NCI-H2107 treated with DMSO at 0.1 percent for 48 hours (cell line): Measurements from ENCODE around the gene FAM184B.
"Not testable (repeated sequence)": the region's sequence is repeated elsewhere in the genome, so short reads cannot be mapped to it uniquely, and the experiment has no call there.

ENCODE experiments used
- DNase-seq: peaks from one replicate; lab custom pipeline; 2025; ENCODE audit not compliant: unreplicated experiment; lab: John Stamatoyannopoulos, UW

FAM184B gene

DNA sequence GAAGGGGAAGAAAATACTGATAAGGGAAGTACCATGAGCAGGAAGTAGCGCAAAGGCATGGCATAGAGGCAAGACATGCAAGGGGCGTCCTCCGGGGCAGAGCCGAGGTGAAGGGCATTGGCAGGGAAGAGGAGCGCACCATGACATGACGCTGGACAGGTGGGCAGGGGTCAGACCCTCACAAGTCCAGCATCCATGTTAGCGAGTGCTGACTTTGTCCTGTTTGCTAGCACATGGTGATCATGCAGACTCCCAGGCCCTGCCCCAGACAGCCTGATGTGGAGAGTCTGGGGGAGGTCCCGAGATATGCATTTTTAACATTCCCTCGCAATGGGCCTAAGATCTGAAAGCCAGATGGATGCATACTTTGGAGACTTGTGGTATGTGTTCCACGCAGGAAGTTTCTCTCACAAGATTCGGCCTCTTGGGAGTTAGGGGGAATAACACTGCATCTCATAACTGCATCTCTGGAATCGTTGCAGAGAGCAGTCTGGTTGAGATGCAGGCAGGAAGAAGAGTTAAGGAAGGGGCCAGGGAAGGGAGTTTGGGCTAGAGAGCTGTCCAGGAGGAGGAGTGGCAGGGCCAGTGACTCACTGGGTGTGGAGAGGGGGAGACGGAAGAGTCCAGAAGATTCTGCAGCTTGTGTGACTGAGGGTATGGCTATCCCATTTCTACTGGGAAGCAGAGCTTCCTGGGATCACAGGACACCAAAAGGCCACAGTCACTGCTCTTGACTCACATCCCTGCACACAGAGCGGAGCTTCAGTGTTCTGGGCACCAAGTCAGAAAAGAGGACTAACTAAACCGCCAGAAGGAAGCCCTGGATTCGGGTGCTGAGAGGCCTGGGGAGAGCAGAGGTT is 59.7 kb downstream of the FAM184B start:
- no peak for DNase-seq

DNA sequence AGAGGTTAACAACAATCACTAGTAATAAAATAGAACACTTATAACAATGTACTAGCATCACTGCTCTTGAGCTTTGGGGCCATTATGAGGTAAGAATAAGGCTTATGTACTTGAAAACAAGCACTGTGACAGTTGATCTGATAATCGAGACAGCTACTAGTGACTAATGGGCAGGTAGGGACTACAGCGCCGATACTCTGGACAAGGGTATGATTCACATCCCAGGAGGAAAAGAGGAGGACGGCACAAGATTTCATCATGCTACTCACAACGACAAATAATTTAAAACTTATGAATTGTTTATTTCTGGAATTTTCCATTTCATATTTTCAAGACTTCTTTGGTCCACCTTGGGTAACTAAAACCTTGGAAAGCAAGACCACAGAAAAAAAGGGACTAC is 62.3 kb downstream of the FAM184B start:
- DNase-seq, result no peak

DNA sequence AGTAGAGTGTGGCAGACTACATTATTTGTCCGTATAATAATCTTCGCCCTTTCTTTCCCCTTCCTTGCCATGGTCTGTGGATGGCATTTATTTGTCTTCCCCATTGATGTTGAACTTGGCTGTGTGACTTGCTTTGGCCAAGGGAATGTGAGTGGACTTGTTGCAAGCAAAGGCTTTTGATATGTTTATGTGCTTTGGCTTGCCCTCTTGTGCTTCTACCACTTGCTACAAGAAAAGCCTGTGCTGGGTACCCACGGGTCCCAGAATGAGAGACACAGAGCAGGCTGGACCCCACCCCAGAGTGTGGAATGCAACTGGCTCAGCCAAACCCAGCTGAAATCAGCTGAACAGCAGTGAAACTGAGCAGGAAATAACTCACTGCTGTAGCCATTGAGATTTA is 63.0 kb downstream of the FAM184B start:
- no peak for DNase-seq

DNA sequence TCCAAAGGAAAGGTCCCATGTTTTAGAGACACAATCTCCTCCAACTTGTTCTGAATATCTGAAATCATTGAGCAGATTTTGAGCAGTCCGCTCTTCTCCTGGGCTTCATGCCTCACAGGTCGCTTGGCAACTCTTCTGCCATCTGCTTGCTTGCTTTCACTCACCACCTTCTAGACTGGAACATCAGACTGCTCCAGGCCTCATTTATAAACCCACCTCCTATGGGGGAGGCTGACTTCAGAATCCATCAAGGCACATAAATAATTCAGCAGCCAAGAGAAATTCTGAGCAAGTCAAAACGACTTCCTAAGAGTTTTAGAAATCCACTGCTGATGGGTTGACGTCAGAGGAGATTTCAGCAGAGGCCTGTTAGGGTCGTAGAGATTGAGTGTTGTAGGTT is 64.1 kb downstream of the FAM184B start:
- no peak for DNase-seq

DNA sequence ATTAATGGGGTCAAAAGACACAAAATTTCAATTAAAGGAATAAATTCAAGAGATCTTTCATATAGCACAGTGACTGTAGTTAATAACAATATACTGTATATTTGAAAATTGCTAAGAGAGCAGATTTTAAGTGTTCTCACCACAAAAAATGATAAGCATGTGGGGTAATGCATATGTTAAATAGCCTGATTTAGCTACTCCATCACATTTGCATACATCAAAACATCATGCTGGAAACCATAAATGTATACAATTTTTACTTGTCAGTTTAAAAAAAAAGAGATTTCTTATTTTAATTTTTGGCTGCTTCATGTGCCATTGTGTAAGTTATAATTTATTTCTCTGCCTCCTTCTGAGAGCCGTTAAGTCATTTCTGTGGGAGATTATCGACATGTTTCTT is 65.9 kb downstream of the FAM184B start:
- DNase-seq, result no peak

DNA sequence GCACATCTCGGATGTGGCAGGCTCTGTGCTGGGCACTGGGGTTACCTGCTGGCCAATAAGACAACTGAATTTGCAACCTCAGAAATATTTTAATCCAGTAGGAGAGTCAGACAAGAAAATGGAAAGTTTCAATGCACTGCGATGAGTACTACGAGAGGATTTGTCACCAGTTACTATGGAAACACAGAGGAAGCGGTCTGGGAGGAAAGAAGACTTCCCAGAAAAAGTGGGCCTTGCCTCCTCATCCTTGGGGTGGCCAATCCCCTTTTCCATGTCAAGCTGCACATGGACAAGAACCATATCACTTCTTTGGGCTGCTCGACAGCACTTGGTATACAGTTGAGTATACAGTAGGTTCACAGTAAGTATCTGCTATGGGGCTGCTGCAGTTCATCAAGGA is 67.6 kb downstream of the FAM184B start:
- no peak for DNase-seq

DNA sequence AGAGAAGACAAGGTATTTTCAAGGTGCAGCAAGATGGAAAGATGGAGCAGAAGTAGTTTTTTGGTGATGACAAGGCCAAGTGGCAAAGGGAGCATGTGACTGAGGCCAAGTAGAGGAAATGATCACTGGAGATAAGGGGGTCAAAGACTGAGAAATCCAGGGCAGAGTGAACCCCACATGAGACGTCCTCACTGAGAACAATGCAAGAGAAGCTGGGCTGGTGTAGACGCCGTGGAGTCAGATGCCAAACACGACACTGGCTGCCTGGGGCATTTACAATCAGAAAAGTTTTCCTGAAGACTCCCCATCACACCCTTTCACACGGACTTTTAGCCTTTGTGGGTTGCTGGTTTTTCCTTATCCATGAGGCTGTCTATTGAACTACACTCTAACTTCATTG is 69.3 kb downstream of the FAM184B start:
- no peak for DNase-seq

DNA sequence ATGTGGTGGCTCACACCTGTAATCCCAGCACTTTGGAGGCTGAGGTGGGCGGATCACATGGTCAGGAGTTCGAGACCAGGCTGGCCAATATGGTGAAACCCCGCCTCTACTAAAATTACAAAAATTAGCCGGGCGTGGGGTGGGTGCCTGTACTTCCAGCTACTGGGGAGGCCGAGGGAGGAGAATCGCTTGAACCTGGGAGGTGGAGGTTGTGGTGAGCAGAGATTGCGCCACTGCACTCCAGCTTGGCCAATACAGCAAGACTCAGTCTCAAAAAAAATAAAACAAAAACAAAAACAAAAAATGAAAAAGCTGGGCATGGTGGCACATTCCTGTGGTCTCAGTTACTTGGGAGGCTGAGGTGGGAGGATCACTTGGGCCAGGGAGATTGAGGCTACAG is 70.2 kb downstream of the FAM184B start:
- not testable (repeated sequence) for DNase-seq

DNA sequence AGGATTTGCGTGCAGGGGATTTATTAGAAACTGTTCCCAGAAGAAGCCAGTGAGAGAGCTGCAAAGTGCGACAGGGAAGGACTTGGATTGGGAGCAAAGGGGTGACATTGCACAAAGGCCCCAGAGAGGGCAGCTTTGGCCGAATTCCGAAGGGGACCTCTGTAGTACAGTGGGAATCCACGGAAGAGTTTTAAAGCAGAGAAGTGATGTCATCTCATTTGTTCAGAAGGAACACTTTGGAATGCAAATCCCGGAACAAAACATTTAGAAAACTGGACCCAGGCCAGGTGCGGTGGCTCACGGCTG is 71.7 kb downstream of the FAM184B start:
- DNase-seq, result peak; percentile 0

DNA sequence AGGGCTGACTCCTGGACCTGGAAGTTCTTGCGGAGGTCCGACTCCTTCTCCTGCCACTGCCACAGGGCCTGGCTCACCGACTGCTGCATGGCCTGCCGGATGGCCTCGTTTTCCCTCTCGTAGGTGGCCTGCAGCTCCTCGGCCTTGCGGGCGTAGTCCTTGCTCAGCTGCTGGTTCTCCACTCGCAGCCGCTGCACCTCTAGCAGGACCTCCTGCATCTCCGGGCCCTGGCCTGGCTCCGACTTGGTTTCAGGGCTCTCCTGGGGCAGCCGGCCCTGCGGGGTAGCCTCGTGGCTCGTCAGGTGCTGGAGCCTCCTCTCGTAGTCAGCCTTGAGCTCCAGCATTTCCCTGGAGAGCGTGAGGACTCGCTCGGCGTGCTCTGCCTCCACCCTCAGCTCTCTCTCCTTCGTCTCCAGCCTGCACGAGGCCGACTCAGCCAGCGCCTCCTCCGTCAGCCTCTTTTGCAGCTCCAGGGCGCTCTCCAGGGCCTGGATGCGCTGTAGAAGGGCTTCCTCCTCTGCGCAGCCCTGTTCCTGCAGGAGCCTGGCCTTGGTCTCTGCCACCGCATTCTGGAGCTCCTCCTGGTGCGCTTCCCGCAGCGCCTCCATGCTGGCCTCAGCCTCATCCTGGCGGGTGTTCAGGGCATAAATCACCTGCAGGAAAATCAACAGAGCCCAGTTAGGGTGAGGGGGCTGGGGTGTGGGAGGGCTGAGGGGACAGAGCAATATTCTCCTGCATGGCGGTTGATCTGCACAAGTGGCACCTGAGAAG is 72.2 kb downstream of the FAM184B start:
- DNase-seq, result no peak

DNA sequence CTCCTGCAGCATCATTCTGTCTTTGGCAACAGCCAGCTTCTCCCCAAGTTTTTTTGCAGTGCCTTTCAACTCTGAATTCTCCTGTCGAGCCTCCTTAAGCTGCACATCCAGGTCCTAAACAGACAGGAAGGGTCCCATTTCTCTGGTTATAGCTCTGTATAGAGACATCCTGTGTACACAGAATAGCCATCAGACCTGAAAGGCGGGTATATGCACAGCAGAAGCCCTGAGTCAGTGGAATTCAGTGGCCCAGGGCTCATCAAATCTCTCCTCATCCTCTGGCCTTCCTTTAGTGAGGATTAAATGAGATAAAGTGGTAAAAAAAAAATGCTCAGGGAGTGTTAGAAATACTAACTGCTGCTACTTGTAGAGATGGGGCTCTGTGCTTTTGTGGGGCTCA is 73.8 kb downstream of the FAM184B start:
- DNase-seq, result no peak

DNA sequence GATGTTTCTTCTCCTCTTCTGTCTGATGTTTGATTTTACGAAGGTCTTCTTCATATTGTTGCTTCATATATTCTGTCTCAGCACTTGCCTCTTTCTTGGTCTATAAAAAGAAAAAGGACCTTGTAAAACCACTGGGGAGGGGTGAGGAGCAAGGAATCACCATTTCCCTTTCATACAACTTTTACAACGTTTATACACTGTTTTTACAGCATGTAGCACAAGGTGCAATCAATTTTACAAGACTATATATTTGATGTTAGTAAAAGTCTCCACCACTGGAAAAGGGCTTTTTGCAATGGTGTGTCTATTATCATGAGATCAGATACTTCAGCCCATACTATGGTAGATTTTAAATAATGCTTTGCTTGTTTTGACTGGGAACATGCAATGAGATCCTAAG is 76.3 kb downstream of the FAM184B start:
- no peak for DNase-seq

DNA sequence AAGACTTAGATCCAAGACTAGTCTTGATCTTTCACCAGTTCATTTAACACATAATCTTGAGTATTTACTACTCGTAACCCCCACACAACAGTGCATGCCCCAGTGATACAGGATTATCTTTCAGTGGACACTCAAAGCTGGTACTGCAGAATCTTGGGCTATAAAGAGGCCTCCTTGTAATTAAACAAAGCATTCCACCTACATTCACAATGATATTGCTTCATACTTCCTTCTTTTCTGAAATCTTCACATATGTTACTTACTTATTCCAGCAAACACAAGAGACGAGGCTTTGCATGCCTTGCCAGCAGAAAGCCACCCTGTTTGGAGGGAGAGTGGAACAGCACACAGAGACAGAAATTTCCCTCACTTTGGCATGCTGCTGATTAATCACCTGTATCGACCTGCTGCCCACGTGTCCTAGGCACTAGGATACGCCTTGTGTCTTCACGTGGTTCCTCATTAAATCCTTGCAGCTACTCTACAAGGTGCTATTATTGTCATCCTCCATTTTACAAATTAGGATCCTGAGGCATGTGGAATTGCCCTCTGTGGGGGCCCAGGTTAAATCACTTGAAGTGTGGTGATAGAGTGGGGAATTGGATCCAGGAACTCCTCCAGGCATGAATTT is 77.3 kb downstream of the FAM184B start:
- no peak for DNase-seq

DNA sequence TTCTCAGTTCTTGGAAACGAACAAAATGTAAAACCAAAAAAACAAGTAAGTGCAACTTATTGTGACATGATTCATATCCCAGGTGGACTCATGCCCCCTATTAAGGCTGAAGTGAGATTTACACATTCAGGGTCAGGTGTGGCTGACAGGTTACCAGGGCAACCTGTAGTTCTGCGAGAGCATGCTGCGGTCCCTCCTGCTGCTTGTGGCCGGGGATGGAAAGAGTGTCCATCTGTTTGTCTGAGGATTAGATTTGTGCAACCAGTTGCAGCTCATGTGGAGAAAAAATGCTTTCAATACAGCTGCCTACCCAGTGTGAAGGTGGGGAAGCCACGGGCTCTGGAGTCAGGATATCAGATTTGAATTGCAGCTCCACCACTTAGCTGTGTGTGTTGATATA is 78.8 kb downstream of the FAM184B start:
- no peak for DNase-seq

DNA sequence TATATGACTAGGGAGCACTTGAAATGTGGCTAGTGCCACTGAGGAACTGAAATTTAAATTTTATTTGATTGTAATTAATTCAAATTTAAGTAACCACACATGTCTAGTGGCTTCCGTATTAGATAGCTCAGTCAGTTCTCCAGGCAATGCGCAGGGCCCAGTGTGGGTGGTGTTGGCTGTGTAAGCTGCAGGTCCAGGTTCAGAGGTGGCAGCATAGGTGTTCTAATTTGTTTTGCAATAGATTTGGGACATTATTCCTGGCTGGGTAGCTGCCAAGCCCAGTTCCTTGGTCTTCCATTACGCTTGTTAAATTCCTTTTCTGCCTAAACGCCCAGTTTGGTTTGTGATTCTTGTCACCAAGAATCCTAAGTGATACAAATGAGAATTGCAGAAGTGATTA is 79.5 kb downstream of the FAM184B start:
- no peak for DNase-seq

DNA sequence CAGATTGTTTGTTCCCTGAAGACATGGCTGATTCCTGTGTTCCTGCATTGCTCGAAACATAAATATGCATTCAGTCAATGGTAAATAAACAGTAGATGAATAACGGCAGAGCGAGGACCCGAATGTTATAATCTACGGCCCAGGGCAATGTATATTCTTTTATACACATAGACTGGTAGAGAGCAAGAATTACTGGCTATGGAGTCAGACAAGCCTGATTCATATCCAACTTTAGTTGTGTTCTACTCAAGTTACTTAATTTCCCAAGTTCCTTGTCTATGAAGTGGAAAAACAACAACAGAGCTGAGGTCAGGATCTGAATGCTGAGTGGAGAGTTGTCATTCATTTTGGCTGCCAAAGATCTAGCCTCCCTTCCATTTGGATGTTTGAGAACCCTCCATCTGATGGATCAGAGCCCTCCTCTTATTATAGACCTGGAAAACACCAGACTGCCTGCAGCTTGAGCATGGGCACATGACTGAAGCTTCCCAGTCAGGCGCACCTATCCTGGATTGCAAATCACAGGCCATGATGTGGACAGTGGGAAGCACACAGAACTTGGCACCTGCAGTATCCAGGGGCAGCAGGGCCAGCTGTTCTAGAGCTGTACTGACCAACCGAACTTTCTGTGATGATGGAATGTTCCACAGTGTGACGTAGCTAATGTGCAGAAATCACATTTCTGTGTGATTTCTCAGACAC is 80.1 kb downstream of the FAM184B start:
- DNase-seq, result no peak

DNA sequence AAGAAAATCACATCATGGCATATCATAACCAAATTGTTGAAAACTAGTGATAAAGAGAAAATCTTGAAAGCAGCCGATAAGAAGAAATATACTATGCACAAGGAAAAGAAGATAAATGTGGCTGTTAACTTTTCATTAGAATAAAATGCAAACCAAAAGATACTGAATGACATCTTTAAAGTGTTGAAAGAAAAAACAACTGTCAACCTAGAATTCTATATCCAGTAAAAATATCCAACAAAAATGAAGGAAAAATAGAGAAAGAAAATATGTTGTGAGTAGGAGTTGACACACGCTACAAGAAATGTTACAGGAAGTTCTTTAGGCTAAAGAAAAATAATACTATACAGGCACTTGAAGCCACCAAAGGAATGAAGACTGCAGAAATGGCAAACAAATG is 82.0 kb downstream of the FAM184B start:
- DNase-seq, result no peak

DNA sequence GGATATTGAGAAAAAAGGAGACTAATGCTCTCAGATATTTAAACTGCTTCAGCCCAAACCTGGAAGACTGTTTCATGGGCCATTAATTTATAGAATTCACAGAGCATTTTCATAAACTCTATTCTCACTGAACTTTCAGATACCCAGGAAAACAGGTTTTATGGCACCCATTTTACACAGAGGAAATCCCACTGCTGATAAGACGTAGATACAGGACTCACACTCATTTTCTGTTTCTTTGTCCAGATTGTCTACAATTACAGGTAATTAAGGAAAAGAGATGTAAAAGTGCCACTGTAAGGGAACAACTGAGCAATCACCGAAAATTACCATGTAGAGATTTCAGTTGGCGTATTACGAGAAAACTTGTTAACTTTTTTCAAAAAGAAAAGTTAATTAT is 83.3 kb downstream of the FAM184B start:
- no peak for DNase-seq

DNA sequence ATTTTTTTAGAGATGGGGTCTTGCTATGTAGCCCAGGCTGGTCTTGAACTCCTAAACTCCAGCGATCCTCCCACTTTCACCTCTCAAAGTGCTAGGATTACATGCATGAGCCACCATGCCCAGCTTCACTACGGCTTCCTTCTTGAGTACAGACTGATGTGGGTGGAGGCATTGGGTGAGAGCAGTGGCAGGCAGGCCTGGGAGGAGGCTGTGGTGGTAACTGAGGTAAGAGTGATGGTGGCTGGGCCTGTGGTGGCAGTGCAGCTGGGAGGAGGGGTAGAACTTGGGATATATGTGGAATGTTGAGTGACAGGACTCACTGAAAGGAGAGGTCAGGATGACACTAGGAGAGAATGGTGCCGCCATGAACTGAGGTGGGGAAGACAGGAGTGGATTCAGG is 86.1 kb downstream of the FAM184B start:
- DNase-seq, result no peak

DNA sequence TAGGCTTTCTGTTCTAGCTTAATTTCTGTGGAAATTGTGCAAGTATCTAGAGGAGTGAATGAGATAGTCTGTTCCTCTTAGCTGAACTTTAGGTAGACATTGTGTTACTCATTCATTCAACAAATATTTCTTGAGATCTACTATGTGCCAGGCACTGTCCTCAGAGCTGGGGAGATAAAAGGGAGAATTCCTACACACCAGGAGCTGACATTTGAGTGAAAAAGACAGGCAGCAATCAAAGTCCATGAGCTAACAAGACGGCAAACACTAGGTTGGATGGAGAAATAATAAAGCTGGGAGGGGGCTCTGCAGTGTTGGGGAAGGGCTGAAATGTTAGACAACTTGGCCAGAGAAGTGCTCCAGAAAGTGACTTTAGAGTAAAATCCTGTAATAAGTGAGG is 86.9 kb downstream of the FAM184B start:
- no peak for DNase-seq

DNA sequence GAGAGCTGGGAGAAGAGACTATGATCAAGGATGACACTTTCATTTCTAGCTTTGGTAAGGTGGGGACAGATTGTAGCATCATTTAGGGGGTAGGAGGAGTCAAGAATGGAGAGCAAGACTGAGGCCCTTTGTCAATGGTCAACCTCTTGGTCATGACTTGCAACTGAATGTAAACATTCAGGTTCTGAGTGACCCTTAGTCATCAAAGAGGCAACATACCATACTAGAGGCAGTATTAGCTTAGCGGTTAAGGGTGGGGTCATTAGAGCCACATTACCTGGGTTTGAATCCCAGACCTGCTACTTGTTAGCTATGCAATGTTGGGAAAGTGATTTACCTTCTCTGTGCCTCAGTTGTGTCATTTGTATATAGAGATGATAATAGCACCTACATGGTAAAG is 90.5 kb downstream of the FAM184B start:
- DNase-seq, result no peak

DNA sequence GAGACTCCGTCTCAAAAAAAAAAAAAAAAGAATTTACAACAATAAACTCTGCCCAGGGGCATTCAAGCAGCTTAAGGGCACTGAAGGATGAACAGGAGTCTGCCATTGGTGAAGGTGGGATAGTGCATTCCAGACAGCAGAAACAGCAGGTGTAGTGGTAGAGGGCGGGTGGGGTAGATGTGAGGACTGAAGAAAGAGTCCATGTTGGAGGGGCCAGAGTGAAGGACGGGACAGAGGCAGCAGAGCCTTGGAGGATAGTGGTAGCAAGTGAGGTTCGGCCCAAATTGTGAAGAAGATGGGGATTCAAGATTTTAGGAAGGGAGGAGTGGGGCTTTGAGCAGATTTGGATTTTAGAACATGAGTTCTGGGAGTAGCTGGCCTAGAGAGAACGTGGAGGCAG is 91.3 kb downstream of the FAM184B start:
- DNase-seq, result no peak
